ENCODE measurements around the gene HRC.
A peak's percentile ranks its signal among the peaks of the same experiment; 100 is the strongest.
"Not testable (repeated sequence)": the region's sequence is repeated elsewhere in the genome, so short reads cannot be mapped to it uniquely, and the experiment has no call there.

Gene HRC

GRCh38 chr19:49132974-49133609 lies 22.1 kb downstream of the HRC start:
- peak; percentile 62 for DNase-seq

DNA sequence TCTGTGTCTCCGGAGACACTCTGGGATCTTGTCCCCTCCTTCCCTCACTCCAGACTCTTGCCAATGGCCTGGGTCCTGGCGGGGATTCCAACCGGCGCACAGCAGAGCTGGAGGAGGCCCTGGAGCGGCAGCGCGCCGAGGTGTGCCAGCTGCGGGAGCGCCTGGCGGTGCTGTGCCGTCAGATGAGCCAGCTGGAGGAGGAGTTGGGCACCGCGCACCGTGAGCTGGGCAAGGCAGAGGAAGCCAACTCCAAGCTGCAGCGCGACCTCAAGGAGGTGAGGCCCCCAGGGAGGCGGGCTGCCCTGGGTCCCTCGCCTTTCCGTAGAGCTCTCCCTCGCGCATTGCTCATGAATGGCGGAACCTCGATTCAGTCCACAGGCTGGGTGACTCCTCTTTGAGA lies 24.9 kb downstream of the HRC start:
- no peak for DNase-seq

- DNase-seq, result no peak
Measured at GRCh38 chr19:49129238-49129583, 26.0 kb downstream of the HRC start.

DNA sequence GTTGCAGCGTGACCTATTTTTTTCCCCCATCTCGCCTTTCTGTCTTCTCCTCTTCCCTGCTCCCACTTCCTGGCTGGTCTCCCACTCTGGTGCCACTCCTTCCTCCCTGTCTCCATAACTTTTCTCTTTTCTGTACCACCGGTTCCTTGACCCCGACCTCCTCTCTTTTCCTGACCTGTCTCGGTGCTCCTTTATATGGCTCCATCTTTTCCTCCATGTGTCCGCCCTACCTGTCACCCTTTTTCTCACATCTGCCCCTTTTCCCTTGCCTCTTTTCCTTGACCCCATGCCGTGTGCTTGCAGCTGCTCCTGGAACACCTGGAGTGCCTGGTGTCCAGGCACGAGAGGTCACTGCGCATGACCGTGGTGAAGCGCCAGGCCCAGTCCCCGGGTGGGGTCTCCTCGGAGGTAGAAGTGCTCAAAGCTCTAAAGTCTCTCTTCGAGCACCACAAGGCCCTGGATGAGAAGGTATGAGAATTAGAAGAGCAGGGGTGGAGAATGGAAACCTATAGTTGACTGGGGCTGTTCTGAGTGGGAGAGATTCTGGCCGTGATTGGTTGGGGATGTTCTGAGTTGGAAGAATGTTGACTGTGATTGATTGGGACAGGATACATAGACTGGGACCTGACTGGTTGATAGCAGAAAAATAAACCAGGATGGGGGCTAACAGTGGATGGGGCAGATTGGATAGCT lies 26.5 kb downstream of the HRC start:
- DNase-seq, result no peak

- peak; percentile 96 for DNase-seq
Measured at GRCh38 chr19:49127674-49128544, 27.3 kb downstream of the HRC start.

DNA sequence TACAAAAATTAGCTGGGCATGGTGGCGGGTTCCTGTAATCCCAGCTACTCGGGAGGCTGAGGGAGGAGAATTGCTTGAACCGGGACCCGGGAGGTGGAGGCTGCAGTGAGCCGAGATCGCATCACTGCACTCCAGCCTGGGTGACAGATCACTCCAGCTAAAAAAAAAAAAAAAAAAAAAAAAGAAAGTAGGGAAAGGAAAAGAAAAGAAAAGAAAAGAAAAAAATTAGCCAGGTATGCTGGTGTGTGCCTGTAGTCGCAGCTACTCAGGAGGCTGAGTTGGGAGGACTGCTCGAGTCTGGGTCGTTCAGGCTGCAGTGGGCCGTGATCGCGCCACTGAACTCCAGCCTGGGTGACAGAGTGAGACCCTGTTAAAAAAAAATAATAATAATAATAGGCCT lies 28.0 kb downstream of the HRC start:
- DNase-seq, result not testable (repeated sequence)

DNA sequence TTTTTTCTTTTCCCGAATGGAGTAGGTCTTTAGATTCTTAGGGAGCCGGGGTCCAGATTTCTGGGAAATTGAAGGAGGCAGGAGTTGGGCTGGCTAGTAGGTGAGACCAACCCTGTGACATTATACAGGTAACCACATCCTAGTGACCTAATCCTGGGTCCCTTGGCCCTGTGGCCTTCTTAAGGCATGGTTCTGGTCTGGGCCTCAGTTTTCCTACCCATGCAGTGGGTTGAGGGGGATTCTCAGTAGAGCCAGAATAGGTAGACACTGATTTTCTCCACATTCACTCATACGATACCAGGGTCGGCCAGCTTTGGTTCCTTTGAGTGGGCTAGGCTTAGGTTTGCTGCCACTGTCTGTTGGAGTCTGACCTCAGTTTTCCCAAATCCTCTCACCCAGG lies 28.6 kb downstream of the HRC start:
- DNase-seq, result no peak

DNA sequence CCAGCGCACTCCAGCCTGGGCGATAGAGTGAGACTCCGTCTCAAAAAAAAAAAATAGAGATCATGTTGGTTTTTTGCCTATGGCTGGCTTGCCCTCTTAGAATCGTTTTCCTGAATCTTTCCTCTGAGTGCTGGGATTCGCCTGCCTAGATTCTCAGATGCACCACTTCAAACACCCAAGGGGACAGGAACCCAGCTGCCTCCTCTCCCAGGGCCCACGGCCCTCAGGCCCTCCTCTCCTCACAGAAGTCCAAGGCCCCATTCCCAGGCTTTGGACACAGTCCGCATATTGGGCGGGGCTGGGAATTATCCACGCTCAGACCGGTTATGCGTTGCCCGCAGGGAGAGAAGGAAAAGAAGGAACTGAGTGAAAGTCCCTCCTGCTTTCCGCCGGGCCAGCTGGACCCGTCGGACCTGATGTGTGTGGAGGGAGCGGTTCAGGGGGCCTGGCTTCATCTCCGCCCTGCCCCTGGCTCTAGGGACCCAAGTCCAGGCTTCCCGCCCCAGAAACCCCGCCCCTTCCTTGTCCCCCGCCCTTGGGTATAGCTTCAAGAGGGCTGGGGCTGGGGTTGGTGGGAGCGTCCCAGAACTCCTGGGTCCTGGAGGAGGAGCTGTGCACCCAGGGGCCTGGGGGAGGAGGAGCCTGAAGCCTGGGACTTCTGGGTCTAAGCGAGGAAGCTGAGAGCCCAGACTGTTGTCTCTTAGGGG lies 30.0 kb downstream of the HRC start:
- no peak for DNase-seq

- DNase-seq, result not testable (repeated sequence)
Measured at GRCh38 chr19:49123285-49123684, 31.9 kb downstream of the HRC start.

- not testable (repeated sequence) for DNase-seq
Measured at GRCh38 chr19:49121841-49122240, 33.4 kb downstream of the HRC start.

DNA sequence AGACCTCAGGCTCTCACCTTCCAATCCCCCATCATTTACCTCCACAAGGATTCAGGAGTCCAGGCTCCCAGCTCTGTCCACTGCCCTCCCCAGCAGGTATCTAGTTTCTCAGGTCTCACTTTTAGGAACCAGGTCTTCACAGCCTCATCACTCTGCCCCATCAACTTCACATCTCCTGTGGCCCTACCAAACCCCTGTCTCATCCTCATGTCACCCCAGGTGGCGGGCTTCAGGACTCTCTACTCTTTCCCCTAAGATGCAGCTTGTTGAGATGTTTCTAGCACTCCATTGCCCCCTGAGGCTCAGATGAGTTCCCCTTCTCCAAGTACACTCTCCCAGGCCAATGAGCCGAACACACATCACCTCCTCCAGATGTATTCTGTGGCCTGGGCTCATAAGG lies 34.3 kb downstream of the HRC start:
- no peak for DNase-seq

DNA sequence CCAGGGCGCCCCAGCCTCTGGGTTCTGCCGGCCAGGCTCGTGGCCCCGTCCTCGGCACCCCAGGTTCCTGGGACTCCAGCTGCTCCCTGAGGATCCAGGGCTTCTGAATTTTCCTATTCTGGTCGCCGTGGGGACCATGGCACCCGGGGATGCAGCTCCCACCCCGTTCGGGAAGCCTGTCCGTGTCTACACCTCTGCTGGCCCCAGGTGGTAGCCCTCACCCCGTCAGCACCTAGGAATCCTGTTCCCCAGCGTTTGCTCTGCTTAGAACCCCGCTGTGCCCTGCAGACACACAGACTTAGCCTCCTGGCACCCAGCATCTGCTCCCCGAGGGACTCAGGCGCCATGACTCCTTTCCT lies 34.9 kb downstream of the HRC start:
- DNase-seq, result no peak

GRCh38 chr19:49119411-49120324 lies 35.5 kb downstream of the HRC start, which contains the start of gene PPFIA3:
TSS of gene PPFIA3 (plus strand) at chr19:49119544. CDS start at chr19:49127874, 8,330 bp downstream.
- peak; percentile 42 for DNase-seq

GRCh38 chr19:49118565-49119410 lies 36.4 kb downstream of the HRC start, which contains the start of gene C19orf73:
TSS of gene C19orf73 (minus strand) at chr19:49119143. CDS start at chr19:49119022, 121 bp downstream.
- peak; percentile 97 for DNase-seq

- no peak for DNase-seq
Measured at GRCh38 chr19:49117677-49118564, 37.3 kb downstream of the HRC start.

DNA sequence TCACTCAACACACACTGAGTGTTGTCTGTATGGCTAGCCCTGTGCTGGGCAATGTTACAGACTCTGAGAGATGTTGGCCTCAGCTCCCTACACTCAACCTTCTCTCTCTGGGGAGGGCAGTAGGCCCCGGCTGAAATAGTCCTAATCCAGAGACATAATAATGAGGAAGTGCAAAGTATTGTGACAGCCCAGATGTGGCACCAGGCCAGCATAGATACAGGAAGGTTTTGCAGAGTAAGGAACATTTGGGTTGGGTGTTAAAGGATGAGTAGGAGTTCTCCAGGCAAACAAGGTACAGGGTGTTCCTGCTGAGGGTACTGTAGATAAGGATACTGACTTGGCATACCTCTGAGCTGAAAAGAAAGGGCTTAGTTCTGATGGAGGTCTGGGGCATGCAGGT lies 38.7 kb downstream of the HRC start:
- no peak for DNase-seq

- peak; percentile 61 for DNase-seq
Measured at GRCh38 chr19:49114630-49115363, 40.4 kb downstream of the HRC start.

GRCh38 chr19:49113762-49114629 lies 41.2 kb downstream of the HRC start, which contains the start of gene LIN7B:
TSS of gene LIN7B (plus strand) at chr19:49114370. CDS start at chr19:49114405, 35 bp downstream.
- peak; percentile 88 for DNase-seq
